OCI-LY1 (cell line): ENCODE results near the gene UBTD1.

Source experiments
- H2AFZ ChIP-seq: fragments of 200-600 bp; sonication (generic), shearing (Covaris generic); 2 replicates; pipeline ENCODE4 v1.6.0; 2014; ENCODE audit warnings: antibody characterized with exemption, mild to moderate bottlenecking, low read length
- H3F3A ChIP-seq: fragments of 200-600 bp; sonication (generic), shearing (Covaris generic); 2 replicates; pipeline ENCODE4 v1.6.0; 2014; ENCODE audit warnings: mild to moderate bottlenecking, antibody characterized with exemption, low read length, moderate library complexity; ENCODE audit not compliant: insufficient read depth
- H3K27ac ChIP-seq: fragments of 200-600 bp; sonication (generic); 2 replicates; pipeline ENCODE4 v1.5.1; 2014; ENCODE audit warnings: low read length, mixed run types, mild to moderate bottlenecking, low read depth; ENCODE audit not compliant: poor library complexity, severe bottlenecking
- H3K27me3 ChIP-seq: fragments of 200-600 bp; sonication (generic); 2 replicates; pipeline ENCODE4 v1.6.0; 2014; ENCODE audit warnings: antibody characterized with exemption, mild to moderate bottlenecking, low read length, moderate library complexity; ENCODE audit not compliant: insufficient read depth
- H3K36me3 ChIP-seq: fragments of 200-600 bp; sonication (generic); 2 replicates; pipeline ENCODE4 v1.6.1; 2014; ENCODE audit warnings: mild to moderate bottlenecking, antibody characterized with exemption, low read length, moderate library complexity, mixed read lengths; ENCODE audit not compliant: insufficient read depth
- H3K4me1 ChIP-seq: fragments of 200-600 bp; sonication (generic); 2 replicates; pipeline ENCODE4 v1.5.1; 2014; ENCODE audit warnings: mild to moderate bottlenecking, low read length, moderate library complexity; ENCODE audit not compliant: insufficient read depth, severe bottlenecking
- H3K4me2 ChIP-seq: fragments of 200-600 bp; sonication (generic), shearing (Covaris generic); 2 replicates; pipeline ENCODE4 v1.6.1; 2014; ENCODE audit warnings: low read length
- H3K4me3 ChIP-seq: fragments of 200-600 bp; sonication (generic); 2 replicates; pipeline ENCODE4 v1.5.1; 2014; ENCODE audit warnings: low read length, low read depth, mild to moderate bottlenecking, mixed read lengths; ENCODE audit not compliant: poor library complexity, severe bottlenecking
- H3K79me2 ChIP-seq: fragments of 200-600 bp; shearing (Covaris generic); 2 replicates; pipeline ENCODE4 v1.6.1; 2016; ENCODE audit warnings: mixed run types, low read length, mixed read lengths; ENCODE audit not compliant: insufficient read depth
- H3K9ac ChIP-seq: fragments of 200-600 bp; sonication (generic), shearing (Covaris generic); 2 replicates; pipeline ENCODE4 v1.6.1; 2014; ENCODE audit warnings: mild to moderate bottlenecking, low read length, mixed read lengths
- H3K9me2 ChIP-seq: fragments of 200-600 bp; sonication (generic), shearing (Covaris generic); 2 replicates; pipeline ENCODE4 v1.6.1; 2014; ENCODE audit warnings: low read depth, mild to moderate bottlenecking, low read length, mixed read lengths
- H3K9me3 ChIP-seq: fragments of 200-600 bp; shearing (Covaris generic); 2 replicates; pipeline ENCODE4 v1.6.1; 2014; ENCODE audit warnings: low read length, mixed read lengths
- H4K20me1 ChIP-seq: fragments of 200-600 bp; sonication (generic), shearing (Covaris generic); 2 replicates; pipeline ENCODE4 v1.6.0; 2016; ENCODE audit warnings: mild to moderate bottlenecking, low read length; ENCODE audit not compliant: insufficient read depth
- EZH2 ChIP-seq: fragments of 200-600 bp; sonication (generic), shearing (Covaris generic); IDR thresholded peaks from 2 replicates; pipeline ENCODE4 v1.8.0; 2017; ENCODE audit warnings: borderline replicate concordance, mixed run types, mild to moderate bottlenecking, antibody characterized with exemption, low read length, moderate library complexity, mixed read lengths
- TF ChIP-seq, protein P1 (sequence below): fragments of 200-600 bp; sonication (generic), shearing (Covaris generic); IDR thresholded peaks from 2 replicates; pipeline ENCODE4 v1.5.1; 2017; ENCODE audit warnings: mild to moderate bottlenecking, antibody characterized with exemption, low read length, moderate library complexity, mixed read lengths

UBTD1 gene

DNA sequence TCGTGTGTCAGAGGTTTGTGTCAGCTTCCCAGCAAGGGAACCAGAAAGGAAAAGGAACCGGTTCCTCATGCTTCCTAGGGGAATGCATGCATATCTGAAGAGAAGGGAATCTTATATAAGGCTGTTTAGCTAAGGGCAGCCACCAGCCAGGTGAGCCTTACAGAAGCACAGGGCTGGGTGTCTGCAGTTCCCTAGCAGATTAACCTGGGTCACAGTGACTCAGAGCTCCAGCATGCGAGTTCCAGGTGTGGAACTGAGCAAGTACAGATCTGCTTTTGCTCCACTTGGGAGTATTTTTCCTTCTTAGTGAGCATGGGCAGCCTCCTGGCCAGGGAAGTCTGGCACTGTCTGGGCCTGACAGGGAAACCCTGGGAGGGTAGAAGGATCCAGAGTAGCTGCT, 72.9 kb downstream of the UBTD1 start:
- Histone ChIP-seq H3K27me3 (no peaks in the 10 kb centered on the region), H3K9me3 (no peaks in the 10 kb centered on the region), H3K36me3 (no peaks in the 10 kb centered on the region), H3K9me2 (no peaks in the 10 kb centered on the region), H3K4me1 (no peaks in the 10 kb centered on the region), H2AFZ (no peak overlapping the region), H4K20me1 (no peaks in the 10 kb centered on the region), H3K4me3 (no peak overlapping the region), H3K9ac (no peak overlapping the region), H3F3A (no peaks in the 10 kb centered on the region), H3K27ac (no peak overlapping the region), H3K79me2 (no peaks in the 10 kb centered on the region), H3K4me2 (no peak overlapping the region)
- TF ChIP-seq, protein P1, sequence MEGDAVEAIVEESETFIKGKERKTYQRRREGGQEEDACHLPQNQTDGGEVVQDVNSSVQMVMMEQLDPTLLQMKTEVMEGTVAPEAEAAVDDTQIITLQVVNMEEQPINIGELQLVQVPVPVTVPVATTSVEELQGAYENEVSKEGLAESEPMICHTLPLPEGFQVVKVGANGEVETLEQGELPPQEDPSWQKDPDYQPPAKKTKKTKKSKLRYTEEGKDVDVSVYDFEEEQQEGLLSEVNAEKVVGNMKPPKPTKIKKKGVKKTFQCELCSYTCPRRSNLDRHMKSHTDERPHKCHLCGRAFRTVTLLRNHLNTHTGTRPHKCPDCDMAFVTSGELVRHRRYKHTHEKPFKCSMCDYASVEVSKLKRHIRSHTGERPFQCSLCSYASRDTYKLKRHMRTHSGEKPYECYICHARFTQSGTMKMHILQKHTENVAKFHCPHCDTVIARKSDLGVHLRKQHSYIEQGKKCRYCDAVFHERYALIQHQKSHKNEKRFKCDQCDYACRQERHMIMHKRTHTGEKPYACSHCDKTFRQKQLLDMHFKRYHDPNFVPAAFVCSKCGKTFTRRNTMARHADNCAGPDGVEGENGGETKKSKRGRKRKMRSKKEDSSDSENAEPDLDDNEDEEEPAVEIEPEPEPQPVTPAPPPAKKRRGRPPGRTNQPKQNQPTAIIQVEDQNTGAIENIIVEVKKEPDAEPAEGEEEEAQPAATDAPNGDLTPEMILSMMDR = no peak
- TF ChIP-seq EZH2 = no peak

DNA sequence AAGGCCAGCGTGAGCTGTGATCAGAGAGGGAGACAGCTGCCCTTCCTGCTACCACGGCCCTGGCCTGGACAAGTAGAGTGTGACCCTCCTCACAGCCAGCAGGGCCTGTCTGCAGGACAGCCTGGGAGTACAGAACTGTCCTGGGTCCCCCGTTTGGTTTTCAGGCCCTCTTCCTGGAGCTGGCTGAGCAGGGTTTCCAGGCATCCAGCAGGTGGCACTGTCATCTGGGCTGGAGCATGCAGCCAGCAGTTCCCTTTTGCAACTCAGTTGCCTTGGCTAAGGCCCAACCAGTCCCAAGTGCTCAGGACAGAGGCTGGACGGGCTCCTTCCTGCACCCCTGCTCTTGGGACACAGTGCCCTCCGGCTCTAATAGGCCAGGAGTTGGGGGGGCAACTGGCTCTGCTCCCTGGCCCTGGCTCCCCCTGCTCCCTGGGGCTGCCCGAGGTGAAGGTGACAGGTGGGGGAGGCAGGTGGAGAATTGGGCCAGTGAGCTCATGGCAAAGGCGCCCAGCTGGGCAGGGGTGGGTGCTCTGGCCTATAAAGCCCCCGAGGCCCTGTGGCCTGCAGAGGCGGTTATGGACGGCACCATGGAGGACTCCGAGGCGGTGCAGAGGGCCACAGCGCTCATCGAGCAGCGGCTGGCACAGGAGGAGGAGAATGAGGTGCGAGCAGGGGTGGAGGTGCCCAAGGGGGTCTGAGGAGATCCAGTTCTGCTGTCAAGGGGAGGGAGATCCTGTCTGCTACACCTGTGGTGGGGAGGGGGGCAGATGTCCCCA, 73.7 kb downstream of the UBTD1 start, which contains the start of gene ANKRD2:
ANKRD2 (plus strand) TSS at position 566 of the 776 bp plus-strand sequence; CDS start at position 576, 10 bp downstream.
- Histone ChIP-seq H3K27me3 (no peaks in the 10 kb centered on the region), H3K4me1 (no peaks in the 10 kb centered on the region), H3K9me3 (no peaks in the 10 kb centered on the region), H3K4me2 (no peak within 1 kb of the TSS), H3K36me3 (no peaks in the 10 kb centered on the region), H3K79me2 (no peaks in the 10 kb centered on the region), H3K4me3 (no peak within 1 kb of the TSS), H3K9me2 (no peaks in the 10 kb centered on the region), H3F3A (no peaks in the 10 kb centered on the region), H3K27ac (no peak within 1 kb of the TSS), H4K20me1 (no peaks in the 10 kb centered on the region), H3K9ac (no peak within 1 kb of the TSS), H2AFZ (no peak within 1 kb of the TSS)
- no peak for TF ChIP-seq EZH2
- TF ChIP-seq, protein P1 = peak; percentile 59

DNA sequence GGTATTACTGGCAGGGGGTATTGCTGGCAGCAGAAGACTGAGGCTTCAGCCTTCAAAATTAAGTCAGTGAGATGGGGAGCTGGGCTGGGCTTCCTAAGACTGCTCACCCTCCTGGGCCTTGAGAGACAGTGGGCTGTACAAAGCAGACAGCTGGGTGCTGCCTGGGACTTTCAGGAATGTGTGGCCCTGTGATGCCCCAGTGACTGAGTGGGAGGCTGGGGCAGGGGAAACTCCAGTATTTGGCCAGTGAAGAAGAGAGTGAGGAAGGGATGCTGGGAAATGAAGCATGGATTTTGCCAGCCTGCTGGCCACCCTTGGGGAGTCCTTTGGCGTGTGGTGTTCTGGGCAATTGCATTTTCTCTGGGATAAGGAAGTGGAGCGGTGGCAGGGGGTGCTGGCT, 74.3 kb downstream of the UBTD1 start:
- Histone ChIP-seq H3K9me2 (no peaks in the 10 kb centered on the region), H3K27me3 (no peaks in the 10 kb centered on the region), H3K27ac (no peak overlapping the region), H4K20me1 (no peaks in the 10 kb centered on the region), H2AFZ (no peak overlapping the region), H3K4me2 (no peak overlapping the region), H3K4me1 (no peaks in the 10 kb centered on the region), H3K9ac (no peak overlapping the region), H3K9me3 (no peaks in the 10 kb centered on the region), H3K36me3 (no peaks in the 10 kb centered on the region), H3F3A (no peaks in the 10 kb centered on the region), H3K79me2 (no peaks in the 10 kb centered on the region), H3K4me3 (no peak overlapping the region)
- TF ChIP-seq EZH2 = no peak
- TF ChIP-seq, protein P1 = no peak
